Astrocyte of the spinal cord (primary cell): Measurements from ENCODE around the gene MAGI2.

Experiments used
- DNase-seq: peaks from one replicate; pipeline ENCODE4 v3.0.0; 2011; ENCODE audit warnings: low read depth, low spot score
- H3K4me3 ChIP-seq: 2 replicates; pipeline ENCODE4 v1.5.1; 2011; ENCODE audit warnings: low read depth, mild to moderate bottlenecking, low read length, moderate library complexity
- in situ Hi-C: cut with HindIII; loops from 2 replicates; pipeline ENCODE4 v1.10.0; 2017; ENCODE audit warnings: low sequenced_read_pairs
- TF ChIP-seq, protein P1 (sequence below): IDR thresholded peaks from 2 replicates; pipeline ENCODE4 v1.5.1; 2012; ENCODE audit warnings: low read depth, mild to moderate bottlenecking, low read length, inconsistent platforms

Gene MAGI2

GRCh38 chr7:77982926-77983550 lies 1470.4 kb downstream of the MAGI2 start:
- no peak for DNase-seq
- in situ Hi-C loops: no loop called here
- TF ChIP-seq, protein P1, sequence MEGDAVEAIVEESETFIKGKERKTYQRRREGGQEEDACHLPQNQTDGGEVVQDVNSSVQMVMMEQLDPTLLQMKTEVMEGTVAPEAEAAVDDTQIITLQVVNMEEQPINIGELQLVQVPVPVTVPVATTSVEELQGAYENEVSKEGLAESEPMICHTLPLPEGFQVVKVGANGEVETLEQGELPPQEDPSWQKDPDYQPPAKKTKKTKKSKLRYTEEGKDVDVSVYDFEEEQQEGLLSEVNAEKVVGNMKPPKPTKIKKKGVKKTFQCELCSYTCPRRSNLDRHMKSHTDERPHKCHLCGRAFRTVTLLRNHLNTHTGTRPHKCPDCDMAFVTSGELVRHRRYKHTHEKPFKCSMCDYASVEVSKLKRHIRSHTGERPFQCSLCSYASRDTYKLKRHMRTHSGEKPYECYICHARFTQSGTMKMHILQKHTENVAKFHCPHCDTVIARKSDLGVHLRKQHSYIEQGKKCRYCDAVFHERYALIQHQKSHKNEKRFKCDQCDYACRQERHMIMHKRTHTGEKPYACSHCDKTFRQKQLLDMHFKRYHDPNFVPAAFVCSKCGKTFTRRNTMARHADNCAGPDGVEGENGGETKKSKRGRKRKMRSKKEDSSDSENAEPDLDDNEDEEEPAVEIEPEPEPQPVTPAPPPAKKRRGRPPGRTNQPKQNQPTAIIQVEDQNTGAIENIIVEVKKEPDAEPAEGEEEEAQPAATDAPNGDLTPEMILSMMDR: no peak
- H3K4me3 ChIP-seq: no peak overlapping the region

DNA sequence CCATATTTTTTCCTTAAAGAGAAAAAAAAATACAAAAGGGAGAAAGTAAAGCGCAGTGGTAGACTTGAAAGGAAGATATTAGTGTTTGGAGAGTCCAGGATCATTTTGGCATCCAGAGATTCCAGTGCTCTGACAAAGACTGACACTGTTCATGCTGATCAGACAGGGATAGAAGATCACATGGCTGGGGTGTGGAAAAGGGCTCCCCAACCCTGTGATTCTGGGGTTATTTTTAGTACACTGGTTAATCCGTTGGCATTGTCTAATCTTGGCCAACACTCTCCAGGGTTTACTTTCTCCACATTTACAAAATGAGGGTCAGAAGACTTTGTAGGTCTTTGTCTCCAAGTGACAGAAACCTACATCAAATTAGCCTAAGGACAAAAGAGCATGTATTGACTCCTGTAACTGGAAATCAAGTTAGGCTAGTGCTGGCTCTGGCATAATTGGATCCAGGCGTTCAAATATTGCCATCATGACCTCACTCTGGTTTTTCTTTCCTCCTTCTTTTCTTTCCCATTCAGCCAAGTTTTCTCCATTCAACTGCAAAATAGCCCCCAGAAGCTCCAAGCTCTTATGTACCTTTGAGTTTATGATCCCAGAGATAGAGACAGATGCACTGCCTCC lies 1473.3 kb downstream of the MAGI2 start:
- no peak overlapping the region for H3K4me3 ChIP-seq
- no peak for DNase-seq
- in situ Hi-C loops: no loop called here
- TF ChIP-seq, protein P1: no peak

- DNase-seq: no peak
- TF ChIP-seq, protein P1: no peak
- H3K4me3 ChIP-seq: no peak overlapping the region
- in situ Hi-C loops: no loop called here
Observed at GRCh38 chr7:77979219-77979618, 1474.2 kb downstream of the MAGI2 start.

GRCh38 chr7:77975672-77976480 lies 1477.6 kb downstream of the MAGI2 start:
- no peak for DNase-seq
- H3K4me3 ChIP-seq: no peak overlapping the region
- in situ Hi-C loops: no loop called here
- TF ChIP-seq, protein P1: no peak

- no peak for DNase-seq
- TF ChIP-seq, protein P1: no peak
- in situ Hi-C loops: no loop called here
- H3K4me3 ChIP-seq: no peak overlapping the region
Observed at GRCh38 chr7:77971726-77972125, 1481.7 kb downstream of the MAGI2 start.

GRCh38 chr7:77967429-77967828 lies 1486.0 kb downstream of the MAGI2 start:
- no peak for DNase-seq
- TF ChIP-seq, protein P1: no peak
- in situ Hi-C loops: no loop called here
- no peak overlapping the region for H3K4me3 ChIP-seq
